HG03108 (cell line): ENCODE data around the gene MUC5B.

Experiments used
- ATAC-seq: cut with Tn5 transposase; IDR thresholded peaks from one replicate; pipeline ENCODE4 v1.9.1; 2021; ENCODE audit warnings: moderate library complexity; ENCODE audit not compliant: unreplicated experiment

The MUC5B gene

DNA sequence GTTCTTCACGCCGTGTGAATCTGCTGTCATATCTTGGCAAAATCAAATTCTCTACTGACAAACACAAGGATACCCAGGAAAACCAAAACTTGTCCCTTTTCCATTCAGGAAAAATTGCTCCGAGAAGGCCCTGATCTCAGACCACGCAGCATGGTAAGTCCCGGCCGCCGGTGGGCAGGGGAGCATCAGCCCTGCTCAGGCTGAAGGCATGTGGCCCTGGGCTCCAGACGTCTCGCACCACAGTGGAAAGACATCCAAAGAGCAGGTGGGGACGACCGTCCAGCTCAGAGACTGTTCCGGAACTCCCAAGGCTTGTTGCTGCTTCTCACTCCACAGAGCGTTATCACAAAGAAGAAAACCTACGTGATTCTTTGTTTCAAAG, 56.8 kb downstream of the MUC5B start:
- no peak for ATAC-seq

DNA sequence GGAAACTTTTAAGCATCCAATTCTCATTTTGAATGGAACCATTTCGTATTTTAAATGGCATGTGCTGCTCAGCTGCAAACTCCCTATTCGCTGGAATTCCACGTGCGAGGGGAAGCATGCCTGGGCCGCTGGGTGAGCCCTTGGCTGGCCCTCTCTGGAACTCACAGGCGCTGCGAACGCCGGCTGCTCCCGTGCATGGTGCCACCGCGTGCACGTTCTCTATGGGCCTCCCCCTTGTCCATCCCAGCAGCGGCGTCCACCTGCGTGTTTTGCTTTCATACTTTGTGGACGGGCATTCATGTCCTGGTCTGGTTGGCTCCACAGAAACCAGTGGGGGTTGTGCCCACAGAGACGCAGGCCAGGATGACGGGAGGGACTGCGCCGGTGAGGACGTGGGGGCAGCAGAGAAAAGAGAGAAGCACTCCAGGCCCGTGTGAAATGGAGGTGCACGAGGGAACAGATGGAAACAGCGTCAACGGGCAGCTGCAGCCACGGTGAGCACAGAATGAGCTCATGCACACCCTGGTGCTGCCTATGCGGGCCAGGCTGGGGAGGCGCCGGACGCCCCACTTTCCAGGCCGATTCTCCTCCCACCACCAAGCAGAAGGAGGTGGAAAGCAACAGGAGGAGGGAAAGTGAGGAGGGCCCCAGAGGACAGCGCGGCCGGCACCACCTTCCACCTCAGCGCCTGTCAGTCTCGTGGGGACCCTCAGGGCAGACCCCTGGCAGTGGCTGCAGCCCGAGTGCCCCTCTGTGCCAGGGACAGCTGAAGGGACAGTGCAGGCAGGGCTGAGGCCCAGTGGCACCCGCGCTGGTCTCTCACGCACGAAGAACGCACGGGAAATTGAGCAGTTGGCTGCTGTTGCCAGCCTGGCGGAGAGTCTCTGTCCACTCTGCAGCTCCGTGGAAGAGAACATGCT, 57.5 kb downstream of the MUC5B start:
- no peak for ATAC-seq

DNA sequence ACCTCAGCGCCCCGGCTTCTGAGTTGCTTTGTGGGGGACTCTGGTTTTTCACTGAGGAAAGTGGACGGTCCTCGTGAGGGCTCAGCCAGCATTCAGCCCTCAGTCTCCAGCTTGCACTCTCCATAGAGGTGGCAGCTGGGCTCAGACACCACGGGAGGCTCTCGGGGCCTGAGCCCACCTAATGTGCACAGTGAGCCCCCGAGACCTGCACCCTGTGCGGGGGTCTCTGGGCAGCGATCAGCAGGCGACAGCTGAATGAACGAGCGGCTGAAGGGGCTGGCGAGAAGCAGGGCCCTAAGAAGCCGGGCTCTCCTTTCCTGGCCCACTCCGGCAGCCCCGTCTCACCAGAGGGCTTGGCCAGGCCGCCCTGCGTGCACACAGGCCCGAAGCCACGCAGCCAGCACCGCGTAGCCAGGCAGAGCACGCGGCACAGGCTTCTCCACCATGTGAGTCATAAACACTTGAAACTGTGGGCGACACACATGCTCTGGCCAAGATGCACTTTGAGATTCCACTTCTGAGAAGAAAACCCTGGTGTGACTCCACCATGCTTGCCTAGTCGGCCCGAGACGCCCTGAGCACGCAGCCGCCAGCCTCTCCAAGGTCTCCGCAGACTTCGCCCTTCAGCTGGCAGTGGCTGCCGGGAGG, 58.6 kb downstream of the MUC5B start:
- no peak for ATAC-seq

DNA sequence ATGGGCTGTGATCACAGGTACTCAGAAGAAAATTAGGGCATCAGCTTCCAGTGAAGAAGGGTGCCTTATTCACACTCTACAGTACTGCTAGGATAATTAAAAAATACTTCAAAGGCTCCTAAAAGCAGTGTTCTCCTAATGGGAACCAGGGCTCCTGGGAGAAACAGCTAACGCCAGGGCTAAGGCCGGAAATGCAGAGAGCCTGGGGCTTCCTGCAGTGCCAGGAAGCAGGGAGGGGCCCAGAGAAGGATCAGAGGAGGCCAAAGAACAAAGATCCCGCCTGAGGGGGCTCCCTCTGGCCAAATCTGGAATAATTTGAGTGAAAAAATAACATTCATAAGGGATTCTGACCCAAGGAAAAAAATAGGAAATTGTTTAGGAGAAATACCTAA, 59.1 kb downstream of the MUC5B start:
- ATAC-seq, result no peak

DNA sequence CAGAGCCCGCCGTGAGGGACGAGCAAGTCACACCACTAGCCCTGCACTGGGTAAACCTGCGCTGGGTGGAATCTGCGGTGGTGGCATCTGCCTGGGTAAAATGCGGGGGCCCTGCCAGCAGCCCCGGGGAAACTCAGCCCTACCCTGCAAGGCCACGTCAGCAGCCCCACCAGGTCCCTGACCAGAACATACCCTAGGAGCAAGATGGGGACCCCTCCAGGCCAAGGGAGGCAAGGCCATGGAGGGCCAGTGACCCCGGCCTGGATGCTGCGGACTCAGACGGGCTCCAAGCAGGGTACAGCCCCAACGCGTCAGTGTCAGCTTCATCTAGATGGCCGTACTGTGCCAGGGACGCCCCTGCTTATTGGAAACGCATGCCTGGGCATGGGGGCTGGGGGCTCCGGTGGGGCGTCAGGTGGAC, 60.2 kb downstream of the MUC5B start:
- no peak for ATAC-seq

DNA sequence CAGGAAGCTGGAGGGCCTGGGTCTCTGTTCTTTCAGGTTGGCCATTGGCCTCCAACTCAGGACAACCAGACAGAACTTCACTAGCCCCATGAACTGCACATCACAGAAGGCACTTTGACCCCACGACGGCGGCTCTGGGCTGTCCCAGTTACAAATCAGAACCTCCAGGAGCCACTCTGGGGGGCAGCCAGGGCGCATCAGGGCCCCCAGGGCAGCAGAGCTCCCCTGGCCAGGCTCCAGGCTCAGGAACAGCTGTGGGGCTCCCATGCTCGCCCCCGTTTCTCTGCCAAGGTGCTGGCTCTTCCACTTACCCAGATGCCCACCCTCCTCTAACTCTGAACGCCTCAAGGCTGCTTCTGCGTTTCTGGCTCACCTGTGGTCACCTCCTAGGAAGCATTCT, 61.0 kb downstream of the MUC5B start:
- ATAC-seq, result no peak

DNA sequence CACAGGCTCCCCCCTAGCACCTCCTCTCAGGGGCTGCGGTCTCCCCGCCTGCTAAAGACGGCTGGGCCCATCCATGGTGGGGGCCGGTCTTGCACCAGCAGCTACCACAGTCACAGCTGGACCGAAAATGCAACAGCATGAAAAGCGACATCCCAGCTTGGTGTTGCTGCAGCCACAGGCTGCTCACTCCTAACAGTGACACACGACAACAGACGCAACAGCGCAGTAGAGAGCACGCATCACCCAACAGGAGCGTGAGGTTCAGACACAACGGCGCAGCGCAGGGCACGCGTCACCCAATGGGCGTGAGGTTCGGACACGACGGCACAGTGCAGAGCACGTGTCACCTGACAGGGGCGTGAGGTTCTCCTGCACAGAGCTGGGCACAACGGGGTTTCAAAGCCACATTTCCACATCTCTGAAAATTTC, 62.5 kb downstream of the MUC5B start:
- no peak for ATAC-seq

DNA sequence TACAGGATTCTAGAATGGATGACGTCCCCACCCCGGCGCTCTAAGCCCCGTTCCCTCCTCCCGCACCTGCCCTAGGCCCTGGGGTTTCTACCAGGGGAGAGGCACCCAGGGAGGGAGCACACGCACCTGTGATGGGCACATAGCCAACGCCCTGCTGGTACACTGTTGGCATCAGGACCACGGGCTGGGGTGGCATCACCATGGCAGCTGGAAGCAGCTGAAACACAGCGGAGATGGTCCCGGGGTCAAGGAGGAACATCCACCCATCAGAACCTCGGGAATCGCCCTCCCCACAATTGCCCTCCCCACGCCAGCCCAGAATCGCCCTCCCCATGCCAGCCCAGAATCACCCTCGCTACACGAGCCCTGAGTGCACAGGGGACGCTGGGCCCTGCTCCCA, 63.0 kb downstream of the MUC5B start:
- no peak for ATAC-seq

DNA sequence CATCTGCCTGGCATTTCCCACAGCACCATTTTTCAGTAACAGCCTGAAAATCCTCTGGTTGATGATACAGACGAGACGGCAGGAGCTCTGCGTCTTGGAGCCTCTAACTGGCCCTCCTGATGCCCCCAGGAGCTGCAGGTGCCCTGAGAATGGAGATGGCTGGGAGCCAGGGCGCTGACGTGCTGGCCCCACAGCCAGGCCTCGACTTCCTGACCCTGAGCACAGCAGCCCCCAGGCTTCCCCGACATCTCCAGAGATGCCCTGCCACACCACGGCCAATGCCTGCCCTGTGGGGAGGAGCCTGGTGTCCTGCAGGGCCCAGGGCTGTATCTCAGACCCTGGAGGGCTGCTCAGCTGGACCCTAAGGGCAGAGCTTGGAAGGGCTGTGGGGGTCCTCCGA, 65.1 kb downstream of the MUC5B start:
- ATAC-seq, result no peak

DNA sequence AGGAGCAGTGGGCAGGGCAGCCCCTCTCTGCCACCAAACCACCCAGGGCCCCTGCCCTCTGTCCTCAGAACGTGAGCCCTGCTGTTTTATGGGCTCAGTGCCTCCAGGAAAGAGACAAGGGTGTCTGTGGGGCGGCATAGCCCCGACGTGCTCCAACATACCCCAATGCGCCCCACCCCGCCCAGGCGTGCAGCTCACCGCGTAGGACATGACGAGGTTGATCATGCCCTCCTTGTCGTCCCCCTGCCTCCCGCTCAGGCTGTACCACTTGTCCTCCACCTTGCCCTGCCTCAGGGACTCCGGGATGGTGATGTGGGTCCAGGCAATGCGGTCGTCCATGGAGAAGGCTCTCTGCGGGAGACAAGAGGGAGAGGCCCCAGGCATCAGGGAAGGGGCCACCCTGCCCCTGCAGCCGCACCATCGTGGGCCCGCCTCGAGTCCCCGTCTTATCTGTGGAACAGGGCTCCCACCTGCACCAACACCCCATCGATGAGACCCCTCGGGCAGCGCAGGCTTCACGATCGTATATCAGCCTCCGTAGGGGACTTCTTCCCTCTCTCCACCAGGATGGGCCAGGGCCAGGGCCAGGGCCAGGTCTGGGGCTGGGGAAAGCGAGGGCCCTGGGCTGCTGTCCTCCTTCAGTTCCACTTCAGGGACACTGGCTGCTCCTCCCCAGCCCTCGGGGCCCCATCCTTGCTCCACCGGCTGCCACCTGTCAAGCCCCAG, 65.7 kb downstream of the MUC5B start:
- no peak for ATAC-seq

DNA sequence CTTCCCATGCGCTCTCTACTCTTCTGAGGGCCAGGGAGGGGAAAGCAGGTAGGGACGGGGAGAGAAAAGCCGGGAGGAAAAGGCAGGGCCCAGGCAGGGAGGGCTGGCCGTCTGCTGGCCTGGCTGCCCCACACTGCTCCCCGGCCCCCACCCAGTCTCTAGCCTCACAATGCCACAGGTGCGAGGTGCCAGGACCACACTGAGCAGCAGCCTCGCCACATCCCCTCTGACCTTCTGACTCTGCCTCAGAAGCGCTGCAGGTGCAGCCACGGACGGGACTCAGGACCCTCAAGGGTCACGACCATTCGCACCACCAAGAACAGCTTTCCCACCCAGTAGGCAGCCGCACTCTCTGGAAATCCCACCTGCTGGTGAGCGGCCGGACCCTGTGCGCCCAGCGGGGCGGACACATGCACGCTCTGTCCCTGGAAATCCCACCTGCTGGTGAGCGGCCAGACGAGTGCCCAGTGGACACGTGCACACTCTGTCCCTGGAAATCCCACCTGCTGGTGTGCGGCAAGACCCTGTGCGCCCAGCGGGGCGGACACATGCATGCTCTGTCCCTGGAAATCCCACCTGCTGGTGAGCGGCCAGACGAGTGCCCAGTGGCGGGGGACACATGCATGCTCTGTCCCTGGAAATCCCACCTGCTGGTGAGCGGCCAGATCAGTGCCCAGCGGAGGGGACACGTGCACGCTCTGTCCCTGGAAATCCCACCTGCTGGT, 66.5 kb downstream of the MUC5B start:
- ATAC-seq, result no peak

DNA sequence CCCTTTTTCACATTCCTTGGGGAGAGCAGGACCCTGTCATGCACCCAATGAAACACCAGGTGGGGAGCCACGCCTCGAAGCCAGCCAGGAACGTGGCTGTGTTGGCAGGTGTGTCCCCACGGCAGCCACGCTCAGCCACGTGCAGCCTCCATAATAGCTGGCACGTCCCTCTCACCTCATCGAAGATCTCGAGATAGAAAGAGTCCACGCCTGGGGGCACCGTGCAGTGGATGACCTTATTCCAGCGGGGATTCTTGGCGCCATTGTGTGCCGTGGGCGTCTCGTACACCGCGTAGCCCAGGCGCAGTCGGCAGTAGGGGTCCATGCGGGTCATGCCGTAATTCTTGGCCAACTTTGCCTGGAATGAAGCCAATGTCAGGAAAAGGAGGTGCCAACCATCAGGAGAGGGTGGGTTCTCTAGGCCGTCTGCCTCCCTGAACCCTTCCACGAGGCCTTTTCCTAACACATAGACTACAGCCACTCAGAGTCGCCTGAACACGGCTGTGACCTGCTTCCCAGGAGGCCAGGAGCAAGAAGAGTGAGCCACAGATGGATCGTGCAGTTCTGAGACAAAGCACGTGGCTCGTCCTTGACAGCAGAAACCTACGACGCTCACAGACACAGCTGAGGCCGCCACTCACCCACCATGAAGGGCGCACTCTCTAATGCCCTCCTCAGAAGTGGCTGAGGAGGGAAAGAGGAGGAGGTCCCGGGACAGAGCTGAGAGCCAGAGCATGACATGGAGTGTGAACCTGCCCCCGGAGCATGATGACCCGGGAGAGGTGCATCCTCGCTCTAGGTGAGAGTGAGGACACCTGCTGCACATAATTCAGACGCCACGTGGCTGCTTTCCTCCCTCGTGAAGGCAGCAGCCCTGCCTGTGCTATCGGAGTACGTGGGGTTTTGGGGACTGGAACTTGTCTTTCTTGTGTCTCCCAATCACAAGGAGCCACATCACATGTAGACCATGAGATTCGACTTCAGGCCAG, 67.5 kb downstream of the MUC5B start:
- ATAC-seq, result no peak

DNA sequence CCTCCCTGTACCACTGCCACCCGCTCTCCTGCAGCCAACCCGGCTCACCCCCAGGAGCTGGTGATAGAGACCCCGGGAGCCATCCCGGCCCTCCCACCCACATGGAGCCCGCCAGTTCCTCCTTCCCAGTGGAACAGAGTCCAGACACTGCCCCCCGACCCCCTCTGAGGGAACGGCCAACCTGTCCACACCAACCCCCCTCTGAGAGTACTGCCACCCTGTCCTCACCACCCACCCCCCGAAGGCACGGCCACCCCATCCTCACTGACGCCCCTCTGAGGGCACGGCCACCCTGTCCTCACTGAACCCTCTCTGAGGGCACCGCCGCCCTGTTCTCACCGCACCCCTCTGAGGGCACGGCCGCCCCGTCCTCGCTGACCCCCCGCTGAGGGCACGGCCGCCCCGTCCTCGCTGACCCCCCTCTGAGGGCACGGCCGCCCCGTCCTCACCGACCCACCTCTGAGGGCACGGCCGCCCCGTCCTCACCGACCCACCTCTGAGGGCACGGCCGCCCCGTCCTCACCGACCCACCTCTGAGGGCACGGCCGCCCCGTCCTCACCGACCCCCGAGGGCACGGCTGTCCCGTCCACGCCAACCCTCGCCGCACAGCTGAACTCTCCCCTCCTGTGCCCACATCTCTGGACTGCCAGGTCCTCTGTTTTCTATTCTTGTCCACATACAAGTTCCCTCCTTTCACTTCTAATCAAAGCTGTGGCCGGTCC, 68.6 kb downstream of the MUC5B start:
- ATAC-seq, result no peak

DNA sequence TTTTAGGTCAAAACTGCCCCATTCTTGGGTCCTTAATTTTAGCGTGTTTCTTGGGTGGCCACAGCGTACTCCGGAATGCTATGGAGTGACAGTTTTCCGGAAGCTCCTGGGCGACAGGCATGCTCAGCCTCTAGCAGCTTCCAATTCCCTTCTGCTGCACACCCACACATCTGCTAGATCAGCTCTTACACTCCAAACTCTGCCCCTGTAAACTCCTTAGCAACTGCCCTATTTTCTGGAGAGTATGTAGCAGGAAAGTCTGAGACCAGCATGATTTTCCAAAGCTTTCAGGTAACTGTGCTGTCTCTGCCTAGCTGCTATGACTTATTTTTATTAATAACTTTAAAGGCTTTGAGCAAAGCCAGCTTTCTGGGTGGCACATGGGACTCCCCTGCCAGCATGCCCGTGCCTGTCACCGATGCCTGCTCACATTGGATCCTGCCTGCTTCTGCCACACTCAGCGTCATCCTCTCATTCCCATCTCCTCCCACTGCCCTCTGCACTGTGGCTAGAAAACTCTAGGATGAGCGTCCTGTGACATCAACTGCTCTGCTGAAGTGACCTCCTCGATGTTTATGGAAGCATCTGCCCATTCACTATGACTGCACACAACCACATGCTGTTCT, 69.3 kb downstream of the MUC5B start:
- ATAC-seq, result no peak

DNA sequence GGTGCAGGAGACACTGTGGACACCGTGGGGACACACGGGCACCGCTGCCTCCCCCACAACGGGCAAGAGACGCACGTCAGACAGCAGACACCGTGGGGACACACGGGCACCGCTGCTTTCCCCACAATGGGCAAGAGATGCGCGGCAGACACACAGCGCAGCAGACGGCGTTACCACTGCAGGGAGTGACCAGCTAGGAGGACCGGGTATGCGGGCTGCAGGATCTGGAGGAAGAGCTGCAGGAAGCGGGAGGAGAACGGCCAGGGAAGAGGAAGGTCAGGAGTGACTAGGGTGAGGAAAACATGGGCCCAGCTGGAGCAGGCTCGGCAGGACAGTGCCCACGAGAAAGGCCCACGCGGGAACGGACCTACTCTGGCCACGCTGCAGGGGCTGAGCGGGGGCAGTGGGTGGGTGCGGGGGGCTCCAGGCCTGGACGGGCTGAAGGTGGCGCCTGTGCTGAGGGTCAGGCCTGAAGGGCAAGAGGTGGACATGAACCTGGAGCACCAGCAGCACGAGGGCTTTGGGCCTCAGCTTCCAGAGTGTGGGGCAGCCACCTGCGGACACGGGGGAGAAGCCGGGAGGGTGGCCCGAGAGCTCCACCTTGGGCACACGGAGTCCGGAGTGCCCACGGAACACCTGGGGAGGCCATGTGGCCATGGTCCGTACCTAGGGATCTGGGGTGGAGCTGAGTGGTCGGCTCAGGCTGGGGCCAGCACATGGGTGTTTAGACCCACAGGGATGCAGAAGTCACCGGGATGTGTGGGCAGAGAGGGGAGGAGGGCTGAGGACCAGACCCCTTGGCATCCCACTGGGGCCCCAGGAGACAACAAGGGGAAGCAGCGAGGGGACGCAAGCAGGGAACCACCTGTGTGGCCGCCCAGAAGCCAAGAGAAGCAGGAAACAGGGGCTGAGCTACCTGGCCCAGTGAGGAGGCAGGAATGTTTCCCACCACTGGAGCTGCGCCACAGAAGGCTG, 70.1 kb downstream of the MUC5B start:
- ATAC-seq, result no peak

DNA sequence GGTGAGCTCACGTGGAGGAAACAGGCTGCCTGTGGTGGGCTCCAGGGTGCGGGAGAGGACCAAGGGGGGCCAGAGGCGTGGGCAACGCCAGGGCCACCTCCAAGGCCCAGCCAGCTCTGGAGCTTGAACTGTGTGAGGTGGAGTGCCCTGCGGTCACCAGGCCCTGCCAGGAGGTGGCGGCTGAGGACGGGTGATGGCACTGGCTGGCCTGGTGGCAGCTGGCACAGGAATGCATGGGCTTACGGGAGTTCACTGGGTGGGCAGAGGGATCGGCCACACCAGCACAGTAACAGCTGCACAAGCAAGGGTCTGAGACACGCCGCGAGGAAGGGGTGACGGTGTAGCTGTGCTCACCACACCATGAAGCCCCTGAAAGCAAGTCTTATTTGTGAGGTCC, 70.8 kb downstream of the MUC5B start:
- ATAC-seq, result no peak

DNA sequence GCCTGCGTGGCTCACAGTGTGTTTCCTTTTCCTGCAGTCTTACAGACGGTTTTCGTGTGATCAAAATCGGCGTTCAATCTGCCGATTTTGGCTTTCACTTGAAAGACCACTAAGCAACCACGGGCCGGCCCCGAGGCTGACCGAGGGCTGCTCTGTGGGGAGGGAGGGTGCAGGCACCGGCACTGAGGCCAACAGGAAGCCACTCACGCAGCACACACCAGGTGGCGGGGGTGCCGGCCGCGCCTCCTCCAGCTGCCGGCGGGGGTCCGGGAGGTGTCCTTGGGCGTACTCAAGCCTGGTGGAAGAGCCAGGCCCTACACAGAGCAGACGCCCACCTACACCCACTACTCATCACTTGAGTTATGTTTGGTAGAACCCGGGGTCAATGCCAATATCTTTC, 72.2 kb downstream of the MUC5B start:
- no peak for ATAC-seq

DNA sequence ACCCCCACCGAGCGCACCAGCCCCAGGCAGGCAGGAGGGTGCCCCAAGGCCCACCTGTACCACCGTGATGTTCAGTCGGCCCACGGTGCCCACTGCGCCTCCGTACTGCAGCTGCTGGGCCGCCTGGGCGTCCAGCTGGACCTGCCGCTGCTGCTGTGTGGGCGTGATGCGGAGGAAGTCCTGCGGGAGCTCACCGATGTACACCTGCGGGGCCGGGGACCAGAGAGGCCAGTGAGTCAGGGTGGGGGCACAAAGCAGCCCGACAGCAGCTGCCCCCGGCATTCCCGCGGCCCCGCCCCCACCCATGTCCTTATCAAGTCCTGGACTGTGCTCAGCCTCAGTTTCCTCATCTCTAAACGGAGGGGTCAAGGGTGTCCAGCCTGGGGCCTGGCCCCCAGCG, 72.7 kb downstream of the MUC5B start:
- no peak for ATAC-seq
